ENCODE measurements around the gene MAP2K2.

The MAP2K2 gene

DNA sequence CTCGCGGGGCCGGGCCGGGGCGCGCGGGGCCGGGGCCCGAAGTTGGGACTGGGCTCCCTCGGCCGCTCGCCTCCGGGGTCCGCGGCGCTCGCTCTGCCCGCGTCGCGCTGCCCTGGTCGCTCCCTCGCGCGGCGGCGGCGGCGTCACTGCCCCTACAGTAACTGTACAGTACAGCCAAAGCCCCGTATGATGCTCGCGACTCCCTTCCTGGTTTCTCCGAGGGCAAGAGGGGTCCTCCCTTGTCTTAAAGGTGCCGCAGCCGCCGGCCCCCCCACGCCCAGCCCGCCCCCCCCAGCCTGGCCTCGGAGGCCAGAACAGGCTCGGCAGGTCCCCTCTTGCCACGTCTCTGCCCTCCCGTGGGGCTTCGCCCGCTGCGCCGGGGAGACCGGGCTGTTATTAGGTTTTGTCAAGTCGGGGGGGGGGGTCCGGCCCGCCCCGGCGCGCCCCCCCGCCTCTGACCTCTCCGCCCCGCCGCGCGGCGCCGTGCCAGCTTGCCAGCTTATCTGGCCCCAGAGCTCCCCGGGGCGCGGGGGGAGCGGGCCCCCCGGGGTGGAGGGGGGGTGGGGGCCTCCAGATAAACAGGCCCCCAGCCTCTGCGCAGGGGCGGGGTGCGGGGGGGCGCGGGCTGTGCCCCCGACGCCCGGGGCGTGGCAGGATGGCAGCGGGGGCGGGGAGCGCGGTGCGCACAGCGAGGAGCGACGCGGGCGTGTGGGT lies 57.1 kb downstream of the MAP2K2 start, which contains the start of gene ZBTB7A:
Gene ZBTB7A (minus strand): TSS at position 218 of the 714 bp plus-strand sequence. CDS start 11,667 bp downstream, outside the sequence.
- TF ChIP-seq CTCF (IDR thresholded peaks at IDR 0.05; ENCODE audit: insufficient read depth, low read depth, low read length, missing control alignments): no peak
- DNase-seq (ENCODE audit: low read depth): peak; percentile 84
- H3K4me3 ChIP-seq (ENCODE audit: low read depth, low read length): peak within 1 kb of the TSS; percentile 95

- no peak for DNase-seq (ENCODE audit: low read depth)
- H3K4me3 ChIP-seq (ENCODE audit: low read depth, low read length): peak overlapping the region; percentile 95
- no peak for TF ChIP-seq CTCF (IDR thresholded peaks at IDR 0.05; ENCODE audit: insufficient read depth, low read depth, low read length, missing control alignments)
Measured at GRCh38 chr19:4066176-4066606, 57.7 kb downstream of the MAP2K2 start.

DNA sequence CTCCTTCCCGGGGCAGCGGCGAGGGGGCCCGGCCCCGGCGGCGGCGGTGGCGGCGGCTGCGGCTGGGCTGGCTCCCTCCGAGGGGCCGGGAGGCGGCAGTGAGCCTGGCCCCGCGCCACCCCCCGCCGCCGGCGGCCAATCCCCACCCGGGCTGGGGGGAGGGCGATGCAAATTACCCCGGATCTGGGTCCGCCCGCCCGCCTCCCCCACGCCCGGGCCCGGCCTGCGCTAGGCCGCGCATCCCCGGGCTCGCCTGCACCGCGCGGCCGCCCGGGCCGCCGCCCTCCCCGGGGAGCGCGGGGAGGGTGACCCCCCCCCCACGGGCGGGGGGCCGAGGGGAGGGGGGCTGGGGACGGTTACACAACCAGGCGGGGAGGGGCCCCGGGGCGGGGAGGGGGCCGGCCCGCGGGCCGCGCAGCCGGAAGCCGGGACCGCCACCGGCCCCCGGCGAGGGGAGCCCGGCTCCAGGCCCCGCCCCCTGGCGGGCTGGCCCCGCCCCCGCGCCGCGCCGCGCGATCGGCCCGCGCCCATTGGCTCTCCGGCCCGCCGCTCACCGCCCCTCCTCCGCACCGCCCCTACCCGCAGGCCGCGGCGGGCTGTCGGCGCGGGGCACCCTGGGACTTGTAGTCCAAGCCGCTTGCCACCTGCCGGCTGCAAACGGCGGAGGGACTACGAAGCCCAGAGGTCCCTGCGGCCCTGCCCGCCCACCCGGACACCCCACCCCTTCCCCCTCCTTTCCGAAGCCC lies 58.3 kb downstream of the MAP2K2 start:
- TF ChIP-seq CTCF (IDR thresholded peaks at IDR 0.05; ENCODE audit: insufficient read depth, low read depth, low read length, missing control alignments): no peak
- H3K4me3 ChIP-seq (ENCODE audit: low read depth, low read length): peak overlapping the region; percentile 95
- peak; percentile 99 for DNase-seq (ENCODE audit: low read depth)

GRCh38 chr19:4064496-4065260 lies 59.2 kb downstream of the MAP2K2 start:
- H3K4me3 ChIP-seq (ENCODE audit: low read depth, low read length): peak overlapping the region; percentile 81
- peak; percentile 56 for DNase-seq (ENCODE audit: low read depth)
- no peak for TF ChIP-seq CTCF (IDR thresholded peaks at IDR 0.05; ENCODE audit: insufficient read depth, low read depth, low read length, missing control alignments)

DNA sequence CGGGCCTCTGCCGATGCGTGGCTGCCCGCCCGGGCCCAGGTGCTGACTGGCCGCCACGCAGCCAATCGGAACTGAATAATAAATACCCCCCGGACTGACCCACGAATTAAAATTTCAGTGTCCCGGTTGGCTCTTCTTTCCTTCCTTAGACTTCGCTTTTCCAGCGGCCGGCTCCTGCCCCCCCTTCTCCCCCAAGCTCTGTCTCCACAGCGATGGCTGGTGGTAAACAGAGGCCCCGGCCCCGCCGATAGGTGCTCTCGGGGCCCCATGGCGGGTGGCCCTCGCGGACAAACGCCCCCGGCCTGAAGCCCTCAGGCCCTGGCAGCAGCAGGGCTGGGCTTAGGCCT lies 59.8 kb downstream of the MAP2K2 start:
- no peak for DNase-seq (ENCODE audit: low read depth)
- H3K4me3 ChIP-seq (ENCODE audit: low read depth, low read length): peak overlapping the region; percentile 81
- no peak for TF ChIP-seq CTCF (IDR thresholded peaks at IDR 0.05; ENCODE audit: insufficient read depth, low read depth, low read length, missing control alignments)

DNA sequence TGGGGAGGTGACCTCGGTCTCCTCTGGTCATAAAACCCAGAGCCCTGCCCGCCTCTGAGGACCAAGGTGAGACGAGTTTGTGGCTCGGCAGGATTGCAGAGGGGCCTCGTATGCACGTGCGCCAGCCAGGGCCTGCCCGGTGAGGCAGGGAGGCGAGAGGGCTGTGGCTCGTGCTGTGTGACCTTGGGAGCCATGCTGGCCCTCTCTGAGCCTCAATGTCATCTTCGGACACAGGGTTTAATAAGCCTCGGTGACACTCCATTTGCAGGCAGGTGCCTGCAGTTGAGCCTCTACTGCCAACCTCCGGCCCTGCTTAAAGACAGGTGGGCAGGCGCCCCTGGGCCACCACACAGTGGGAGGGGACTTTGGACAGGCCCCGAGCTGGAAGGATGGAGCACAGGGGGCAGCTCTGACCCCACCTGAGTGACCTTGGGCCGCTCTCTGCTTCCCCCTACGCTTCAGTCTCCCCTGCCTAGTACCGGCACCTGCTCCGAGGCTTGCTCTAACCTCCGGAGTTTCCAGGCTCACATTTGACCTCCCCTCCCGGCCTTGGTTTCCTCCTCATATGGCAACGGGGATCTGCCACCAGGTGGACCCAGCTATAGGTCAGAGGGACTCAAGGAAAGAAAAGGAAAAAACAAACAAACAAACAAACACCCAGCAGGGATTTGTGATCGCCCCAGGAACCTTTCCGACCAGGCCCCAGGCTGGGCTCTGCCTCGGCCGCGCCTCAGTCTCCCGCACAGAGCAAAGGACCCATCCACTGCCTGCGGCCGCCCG lies 60.4 kb downstream of the MAP2K2 start:
- H3K4me3 ChIP-seq (ENCODE audit: low read depth, low read length): peak overlapping the region; percentile 81
- no peak for TF ChIP-seq CTCF (IDR thresholded peaks at IDR 0.05; ENCODE audit: insufficient read depth, low read depth, low read length, missing control alignments)
- DNase-seq (ENCODE audit: low read depth): peak; percentile 41
